ENCODE measurements around the gene CT83.

CT83 gene

GRCh38 chrX:116435597-116435996 lies 27.2 kb downstream of the CT83 start:
- TF ChIP-seq, protein P1, sequence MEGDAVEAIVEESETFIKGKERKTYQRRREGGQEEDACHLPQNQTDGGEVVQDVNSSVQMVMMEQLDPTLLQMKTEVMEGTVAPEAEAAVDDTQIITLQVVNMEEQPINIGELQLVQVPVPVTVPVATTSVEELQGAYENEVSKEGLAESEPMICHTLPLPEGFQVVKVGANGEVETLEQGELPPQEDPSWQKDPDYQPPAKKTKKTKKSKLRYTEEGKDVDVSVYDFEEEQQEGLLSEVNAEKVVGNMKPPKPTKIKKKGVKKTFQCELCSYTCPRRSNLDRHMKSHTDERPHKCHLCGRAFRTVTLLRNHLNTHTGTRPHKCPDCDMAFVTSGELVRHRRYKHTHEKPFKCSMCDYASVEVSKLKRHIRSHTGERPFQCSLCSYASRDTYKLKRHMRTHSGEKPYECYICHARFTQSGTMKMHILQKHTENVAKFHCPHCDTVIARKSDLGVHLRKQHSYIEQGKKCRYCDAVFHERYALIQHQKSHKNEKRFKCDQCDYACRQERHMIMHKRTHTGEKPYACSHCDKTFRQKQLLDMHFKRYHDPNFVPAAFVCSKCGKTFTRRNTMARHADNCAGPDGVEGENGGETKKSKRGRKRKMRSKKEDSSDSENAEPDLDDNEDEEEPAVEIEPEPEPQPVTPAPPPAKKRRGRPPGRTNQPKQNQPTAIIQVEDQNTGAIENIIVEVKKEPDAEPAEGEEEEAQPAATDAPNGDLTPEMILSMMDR (IDR thresholded peaks at IDR 0.05; ENCODE audit: low read depth, low read length): no peak
- H3K4me3 ChIP-seq (ENCODE audit: low read depth, low read length): no peak overlapping the region

GRCh38 chrX:116427978-116428377 lies 34.8 kb downstream of the CT83 start:
- TF ChIP-seq, protein P1 (IDR thresholded peaks at IDR 0.05; ENCODE audit: low read depth, low read length): no peak

GRCh38 chrX:116417968-116418367 lies 44.8 kb downstream of the CT83 start:
- H3K4me3 ChIP-seq (ENCODE audit: low read depth, low read length): no peak overlapping the region
- TF ChIP-seq, protein P1 (IDR thresholded peaks at IDR 0.05; ENCODE audit: low read depth, low read length): no peak

More at GRCh38 chrX:116427978-116428377, 34.8 kb downstream of the CT83 start:
- no peak overlapping the region for H3K4me3 ChIP-seq (ENCODE audit: low read depth, low read length)

DNA sequence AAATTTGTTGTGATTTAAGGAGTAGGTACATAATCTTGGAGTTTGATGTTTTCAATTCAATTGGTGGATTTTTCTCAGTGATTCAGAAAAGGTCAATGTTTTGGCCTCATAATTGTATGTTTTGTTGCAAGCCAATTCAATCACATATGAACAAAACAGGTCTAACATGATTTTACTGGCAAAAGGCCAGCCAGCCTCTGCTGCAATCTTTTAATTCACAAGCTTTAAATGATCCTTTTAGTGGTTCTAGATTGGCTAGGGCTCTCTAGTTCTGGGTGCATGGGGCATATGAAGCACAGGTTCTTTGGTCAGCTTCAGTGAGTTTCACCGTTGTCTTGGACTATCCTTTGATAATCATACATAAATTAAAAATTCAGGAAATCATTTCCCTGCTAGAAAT lies 45.6 kb downstream of the CT83 start:
- H3K4me3 ChIP-seq (ENCODE audit: low read depth, low read length): no peak overlapping the region
- TF ChIP-seq, protein P1 (IDR thresholded peaks at IDR 0.05; ENCODE audit: low read depth, low read length): no peak

GRCh38 chrX:116413273-116413672 lies 49.5 kb downstream of the CT83 start:
- H3K4me3 ChIP-seq (ENCODE audit: low read depth, low read length): no peak overlapping the region
- TF ChIP-seq, protein P1 (IDR thresholded peaks at IDR 0.05; ENCODE audit: low read depth, low read length): no peak

Measured in WI38 (cell line).